Gastroesophageal sphincter (tissue), 4 donors: ENCODE measurements around the gene OSGEP. TPM values are rescaled to one million over a fixed set of nuclear protein-coding genes. Genes with fewer than 3 reads are reported as not detected.

Experiments used
- ATAC-seq: fragments of 150-250 bp; one replicate; pipeline ENCODE4 v1.9.1; 2016; ENCODE audit warnings: mild to moderate bottlenecking, moderate library complexity
- H3K27ac ChIP-seq, 4 donors: fragments of 200-600 bp; sonication (generic) in 3 of 4; 1 replicate in 3 of 4; 2 replicates in 1 of 4; pipeline ENCODE4 v1.5.1; 2016 to 2019
- H3K27me3 ChIP-seq: fragments of 200-600 bp; sonication (generic); one replicate; pipeline ENCODE4 v1.5.1; 2019
- H3K36me3 ChIP-seq, 2 donors: fragments of 200-600 bp; sonication (generic); one replicate each; pipeline ENCODE4 v1.5.1; 2019; ENCODE audit warnings: control low read depth in 1 of 2
- H3K4me1 ChIP-seq, 3 donors: fragments of 200-600 bp; sonication (generic); 1 replicate in 2 of 3; 2 replicates in 1 of 3; pipeline ENCODE4 v1.5.1; 2016 to 2019; ENCODE audit warnings: control low read depth in 2 of 3
- H3K4me3 ChIP-seq, 2 donors: fragments of 200-600 bp; sonication (generic); one replicate each; pipeline ENCODE4 v1.5.1; 2019; ENCODE audit warnings: mild to moderate bottlenecking in 1 of 2, moderate library complexity in 1 of 2
- H3K9me3 ChIP-seq, 3 donors: fragments of 200-600 bp; sonication (generic); one replicate each; pipeline ENCODE4 v1.5.1; 2017 to 2019; ENCODE audit warnings: control low read depth in 2 of 3
- CTCF ChIP-seq, 4 experiments: fragments of 200-600 bp in 2 of 4; fragments of 450-650 bp in 2 of 4; sonication (generic) in 1 of 4; IDR thresholded peaks; one replicate each; pipeline ENCODE4 v1.5.1; 2017 to 2019; ENCODE audit warnings: antibody characterized with exemption in 4 of 4, mild to moderate bottlenecking in 2 of 4, moderate library complexity in 2 of 4
- EP300 ChIP-seq: sonication (generic); formaldehyde crosslinking; IDR thresholded peaks from one replicate; pipeline ENCODE4 v1.6.1; 2017; ENCODE audit warnings: antibody characterized with exemption, mild to moderate bottlenecking
- POLR2A ChIP-seq, 2 donors: fragments of 450-650 bp; IDR thresholded peaks; one replicate each; pipeline ENCODE4 v1.6.1; 2017; ENCODE audit warnings: antibody characterized with exemption in 2 of 2, mild to moderate bottlenecking in 2 of 2, moderate library complexity in 1 of 2
- POLR2AphosphoS5 ChIP-seq: sonication (generic); formaldehyde crosslinking; IDR thresholded peaks from one replicate; pipeline ENCODE4 v1.6.1; 2017; ENCODE audit warnings: antibody characterized with exemption
- WGBS, 2 donors: methylation state at CpG; one replicate each; pipeline ENCODE4 v1.1.5; 2018; ENCODE audit warnings: low coverage in 1 of 2; 5-methylcytosine and 5-hydroxymethylcytosine counted together
- total RNA-seq, 4 donors: library from RNA; depleted of rRNA; stranded (reverse); fragments of >200 nt; gene quantifications; one replicate each; pipeline ENCODE4 v1.1.0, GENCODE V29; 2016

Gene OSGEP
- total RNA-seq, 4 donors from 2014 or later: 28.2 to 44.4 (median 34.4) TPM

DNA sequence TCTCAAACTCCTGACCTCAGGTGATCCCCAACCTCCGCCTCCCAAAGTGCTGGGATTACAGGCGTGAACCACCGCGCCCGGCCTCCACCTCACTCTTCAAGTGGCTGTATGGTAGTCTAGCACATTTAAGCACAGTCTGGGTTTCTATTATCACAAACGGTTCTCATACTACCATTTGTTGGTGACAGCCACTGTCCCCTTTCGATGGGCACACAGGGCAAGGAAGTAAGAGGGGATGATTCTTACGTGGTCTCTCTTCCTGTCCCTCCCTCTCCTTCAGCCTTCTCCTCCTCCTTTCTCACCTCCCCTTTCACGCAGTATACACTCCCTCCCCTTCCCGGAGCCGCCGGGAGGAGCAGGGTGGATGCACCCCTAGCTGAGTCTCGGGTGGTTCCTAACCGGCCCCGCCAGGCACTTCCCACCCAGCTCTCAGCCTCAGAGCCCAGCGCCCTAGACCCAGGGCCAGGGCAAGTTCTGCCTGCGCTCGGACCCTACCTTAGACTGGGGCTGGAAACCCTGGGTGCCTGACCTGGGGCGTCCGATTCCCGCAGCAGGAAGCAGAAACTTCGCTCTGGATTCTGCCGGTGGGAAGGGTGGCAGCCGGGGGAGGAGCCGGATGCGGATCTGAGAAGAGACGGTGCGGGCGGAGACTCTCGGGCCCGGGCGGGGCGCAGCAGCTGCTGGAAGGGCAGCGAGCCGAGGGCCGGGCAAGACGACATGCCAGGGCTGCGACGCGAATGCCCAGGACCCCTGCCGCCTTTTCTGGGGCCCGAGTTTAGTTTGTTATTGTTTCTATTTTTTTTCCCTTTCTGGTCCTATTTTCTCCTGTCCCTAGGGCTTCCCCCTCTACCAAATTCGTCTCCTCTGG, 41.5 kb downstream of the OSGEP start, which contains the start of gene TEP1:
Gene TEP1 (minus strand): TSS at position 626 of the 868 bp plus-strand sequence. CDS start 5,062 bp downstream, outside the sequence.
- 0 to 2% methylated on average over 8 to 28 of the region's 43 CpGs for WGBS, 2 donors
- peak within 1 kb of the TSS; percentile 70 to 98 (median 96) for H3K27ac ChIP-seq
- peaks cover 0 to 7% of the 10 kb centered on the region in 2 donors for H3K36me3 ChIP-seq
- no peaks in the 10 kb centered on the region for H3K9me3 ChIP-seq
- peak within 1 kb of the TSS; percentile 47 to 88 for H3K4me3 ChIP-seq
- H3K4me1 ChIP-seq: peaks cover 4 to 34% (median 5%) of the 10 kb centered on the region in 3 donors
- TF ChIP-seq EP300 (no peak), CTCF (IDR thresholded peaks at IDR 0.05) (peak in 3 of 4 experiments; percentile 4 to 11 (median 9)), POLR2AphosphoS5 (peak; percentile 66), POLR2A (IDR thresholded peaks at IDR 0.05) (peak; percentile 55 to 74)
- peak; percentile 96 for ATAC-seq
- H3K27me3 ChIP-seq: no peaks in the 10 kb centered on the region

DNA sequence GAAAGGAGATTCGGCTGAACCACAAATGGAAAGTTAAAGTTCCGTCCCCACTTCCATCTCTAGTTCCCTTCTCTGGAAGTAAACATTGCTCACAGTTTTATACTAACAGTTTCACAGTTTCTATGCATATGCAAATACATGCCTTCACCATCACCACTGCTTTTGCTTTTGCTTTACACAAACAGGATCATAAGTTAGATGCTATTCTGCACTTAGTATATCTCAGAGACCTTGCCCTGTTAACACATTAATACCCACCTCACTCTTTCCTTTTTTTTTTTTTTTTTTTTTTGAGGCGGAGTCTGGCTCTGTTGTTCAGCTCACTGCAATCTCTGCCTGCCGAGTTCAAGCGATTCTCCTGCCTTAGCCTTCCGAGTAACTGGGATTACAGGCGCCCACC, 42.2 kb downstream of the OSGEP start:
- peaks cover 0 to 14% of the 10 kb centered on the region in 2 donors for H3K36me3 ChIP-seq
- peaks cover 4 to 34% (median 5%) of the 10 kb centered on the region in 3 donors for H3K4me1 ChIP-seq
- WGBS, 2 donors: 2 to 6% methylated on average over 2 to 5 of the region's 7 CpGs
- ATAC-seq: no peak
- H3K27ac ChIP-seq: peak overlapping the region; percentile 70 to 98 (median 96)
- no peak for TF ChIP-seq EP300
- TF ChIP-seq POLR2A (IDR thresholded peaks at IDR 0.05): no peak
- TF ChIP-seq POLR2AphosphoS5: no peak
- TF ChIP-seq CTCF (IDR thresholded peaks at IDR 0.05): no peak
- peak overlapping the region; percentile 47 to 88 for H3K4me3 ChIP-seq
- no peaks in the 10 kb centered on the region for H3K9me3 ChIP-seq
- H3K27me3 ChIP-seq: no peaks in the 10 kb centered on the region

DNA sequence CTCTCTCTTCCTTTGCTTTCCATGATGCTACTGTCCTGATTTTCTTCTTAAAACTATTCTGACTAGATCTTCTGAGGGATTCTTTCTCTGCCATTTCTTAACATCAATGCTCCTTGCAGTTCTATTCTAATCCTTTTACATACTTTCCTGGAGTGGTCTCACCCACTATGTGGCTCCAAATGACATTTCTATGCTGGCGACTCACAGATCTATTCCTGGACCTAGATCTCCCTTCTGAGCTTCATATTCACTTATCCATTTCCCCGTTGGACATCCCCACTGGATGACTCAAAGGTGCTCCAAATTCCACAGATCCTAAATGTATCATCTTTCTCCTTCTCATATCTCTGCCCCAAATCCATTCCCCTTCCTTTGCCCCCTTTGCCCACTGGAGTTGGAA, 45.4 kb downstream of the OSGEP start:
- H3K27ac ChIP-seq: no peak overlapping the region
- 65 to 90% methylated on average over 1 to 2 of the region's 2 CpGs for WGBS, 2 donors
- no peak overlapping the region for H3K4me3 ChIP-seq
- peaks cover 0 to 45% of the 10 kb centered on the region in 2 donors for H3K36me3 ChIP-seq
- no peak for ATAC-seq
- no peak for TF ChIP-seq CTCF (IDR thresholded peaks at IDR 0.05)
- no peak for TF ChIP-seq POLR2AphosphoS5
- no peak for TF ChIP-seq EP300
- TF ChIP-seq POLR2A (IDR thresholded peaks at IDR 0.05): no peak
- no peaks in the 10 kb centered on the region for H3K27me3 ChIP-seq
- peaks cover 4 to 25% (median 5%) of the 10 kb centered on the region in 3 donors for H3K4me1 ChIP-seq
- H3K9me3 ChIP-seq: no peaks in the 10 kb centered on the region

DNA sequence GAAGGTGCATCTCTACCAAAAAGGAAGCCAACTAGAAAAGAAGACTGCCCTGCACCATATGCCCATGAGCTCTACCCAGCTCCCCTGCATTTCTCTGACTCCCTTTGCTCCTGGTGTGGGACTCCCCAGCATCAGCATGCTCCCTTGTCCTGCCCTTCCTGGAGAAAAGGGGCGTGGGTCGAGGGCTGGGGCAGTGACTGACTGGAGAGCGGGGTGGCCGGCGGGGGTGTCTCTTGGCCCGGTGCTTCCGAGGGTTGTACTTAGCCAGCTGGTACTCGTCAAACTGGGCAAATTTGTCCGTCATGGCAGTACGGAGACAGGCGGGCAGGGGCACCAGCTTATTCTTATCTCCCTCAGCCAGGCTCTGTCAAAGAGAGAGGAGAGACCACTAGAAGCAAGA, 51.1 kb downstream of the OSGEP start:
- WGBS, 2 donors: 81% methylated on average over 7 of the region's 11 CpGs; no CpG with 5 or more reads in 1 of the 2 donors
- no peak overlapping the region for H3K4me3 ChIP-seq
- no peaks in the 10 kb centered on the region for H3K4me1 ChIP-seq
- H3K36me3 ChIP-seq: peaks cover 6 to 98% of the 10 kb centered on the region in 2 donors
- H3K27ac ChIP-seq: no peak overlapping the region
- H3K27me3 ChIP-seq: no peaks in the 10 kb centered on the region
- no peak for ATAC-seq
- TF ChIP-seq EP300 (no peak), POLR2A (IDR thresholded peaks at IDR 0.05) (no peak), CTCF (IDR thresholded peaks at IDR 0.05) (no peak), POLR2AphosphoS5 (no peak)
- H3K9me3 ChIP-seq: no peaks in the 10 kb centered on the region
